Measurements from ENCODE around the gene ALOX12.
"Not testable (repeated sequence)": the region's sequence is repeated elsewhere in the genome, so short reads cannot be mapped to it uniquely, and the experiment has no call there.

The ALOX12 gene

DNA sequence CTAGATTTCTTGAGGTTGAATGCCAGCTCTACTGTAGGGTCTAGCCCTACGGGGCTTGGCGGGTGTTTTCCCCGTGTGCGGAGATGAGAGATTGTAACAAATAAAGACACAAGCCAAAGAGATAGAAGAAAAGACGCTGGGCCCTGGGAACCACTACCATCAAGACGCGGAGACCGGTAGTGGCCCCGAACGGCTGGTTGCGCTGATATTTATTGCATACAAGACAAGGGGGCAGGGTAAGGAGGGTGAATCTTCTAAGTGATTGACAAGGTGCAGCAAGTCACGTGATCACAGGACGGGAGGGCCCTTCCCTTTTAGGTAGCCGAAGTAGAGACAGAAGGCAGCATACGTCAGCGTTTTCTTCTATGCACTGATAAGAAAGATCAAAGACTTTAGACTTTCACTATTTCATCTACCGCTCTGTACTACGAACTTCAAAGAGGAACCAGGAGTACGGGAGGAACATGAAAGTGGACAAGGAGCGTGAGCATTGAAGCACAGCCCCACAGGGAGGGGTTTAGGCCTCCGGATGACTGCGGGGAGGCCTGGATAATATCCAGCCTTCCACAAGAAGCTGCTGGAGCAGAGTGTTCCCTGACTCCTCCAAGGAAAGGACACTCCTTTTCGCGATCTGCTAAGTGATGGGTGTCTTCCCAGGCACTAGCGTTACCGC is 51.0 kb downstream of the ALOX12 start:
- DNase-seq, result not testable (repeated sequence)

DNA sequence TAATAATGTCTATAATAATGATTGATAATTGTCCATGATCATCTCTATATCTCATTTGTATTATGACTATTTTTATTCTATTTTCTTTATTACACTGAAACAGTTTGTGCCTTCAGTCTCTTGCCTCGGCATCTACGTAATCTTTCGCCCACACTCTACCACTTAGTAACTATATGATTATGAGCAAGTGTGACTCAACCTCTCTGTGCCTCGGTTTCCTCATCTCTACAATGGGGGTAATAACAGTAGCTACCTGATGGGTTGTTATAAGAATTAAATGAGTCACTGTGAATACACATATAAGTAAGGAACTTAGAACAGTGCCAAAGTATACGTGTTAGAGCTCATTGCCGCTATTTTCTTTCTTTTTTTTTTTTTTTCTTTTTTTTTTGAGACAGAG is 51.7 kb downstream of the ALOX12 start:
- no peak for DNase-seq

DNA sequence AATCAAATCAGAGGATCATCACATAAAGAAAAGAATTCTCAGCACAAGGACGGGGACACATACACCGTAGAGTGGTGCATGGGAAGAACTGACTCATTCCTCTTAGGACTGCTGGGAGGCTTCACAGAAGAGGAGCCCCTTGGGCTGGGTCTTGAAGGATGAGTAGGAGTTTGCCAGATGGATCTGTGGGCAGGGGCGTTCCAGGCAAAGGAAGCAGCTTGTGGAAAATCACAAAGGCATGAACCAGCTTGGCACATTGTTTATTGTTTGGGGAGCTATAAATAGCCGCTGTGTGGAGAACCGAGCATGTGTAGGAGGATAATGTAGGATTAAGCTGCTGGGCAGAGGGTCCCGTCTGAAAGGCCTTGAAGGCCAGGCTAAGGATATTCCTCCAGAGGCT is 53.1 kb downstream of the ALOX12 start:
- DNase-seq, result no peak

DNA sequence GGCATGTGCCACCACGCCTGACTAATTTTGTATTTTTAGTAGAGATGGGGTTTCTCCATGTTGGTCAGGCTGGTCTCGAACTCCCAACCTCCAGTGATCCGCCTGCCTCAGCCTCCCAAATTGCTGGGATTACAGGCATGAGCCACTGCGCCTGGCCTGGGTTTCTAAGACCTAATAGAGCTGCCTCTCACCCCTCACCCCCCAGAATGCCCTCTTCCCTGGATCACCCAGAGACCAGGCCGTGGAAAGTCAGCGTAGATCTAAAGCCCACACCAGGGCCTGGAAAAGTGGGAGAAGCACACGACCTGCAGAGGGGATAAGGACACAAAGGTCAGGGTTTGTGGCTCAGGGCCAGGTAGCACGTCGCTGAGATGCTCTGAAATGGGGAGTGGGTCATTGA is 54.7 kb downstream of the ALOX12 start:
- DNase-seq, result not testable (repeated sequence)

DNA sequence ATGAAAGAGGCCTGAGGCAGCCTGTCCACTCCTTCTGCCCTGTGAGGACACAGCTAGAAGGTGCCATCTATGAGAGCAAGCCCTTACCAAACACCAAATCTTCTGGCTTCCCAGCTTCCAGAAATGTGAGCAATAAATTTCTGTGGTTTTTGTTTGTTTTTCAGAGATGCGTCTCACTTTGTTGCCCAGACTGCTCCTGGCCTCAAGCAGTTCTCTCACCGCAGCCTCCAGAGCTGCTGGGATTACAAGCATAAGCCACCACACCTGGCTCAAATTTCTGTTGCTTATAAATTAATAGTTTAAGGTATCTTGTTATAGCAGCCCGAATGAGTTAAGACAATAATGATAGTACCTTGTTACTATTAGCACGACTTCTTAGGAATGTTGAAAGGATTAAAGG is 60.5 kb downstream of the ALOX12 start:
- DNase-seq, result no peak

DNA sequence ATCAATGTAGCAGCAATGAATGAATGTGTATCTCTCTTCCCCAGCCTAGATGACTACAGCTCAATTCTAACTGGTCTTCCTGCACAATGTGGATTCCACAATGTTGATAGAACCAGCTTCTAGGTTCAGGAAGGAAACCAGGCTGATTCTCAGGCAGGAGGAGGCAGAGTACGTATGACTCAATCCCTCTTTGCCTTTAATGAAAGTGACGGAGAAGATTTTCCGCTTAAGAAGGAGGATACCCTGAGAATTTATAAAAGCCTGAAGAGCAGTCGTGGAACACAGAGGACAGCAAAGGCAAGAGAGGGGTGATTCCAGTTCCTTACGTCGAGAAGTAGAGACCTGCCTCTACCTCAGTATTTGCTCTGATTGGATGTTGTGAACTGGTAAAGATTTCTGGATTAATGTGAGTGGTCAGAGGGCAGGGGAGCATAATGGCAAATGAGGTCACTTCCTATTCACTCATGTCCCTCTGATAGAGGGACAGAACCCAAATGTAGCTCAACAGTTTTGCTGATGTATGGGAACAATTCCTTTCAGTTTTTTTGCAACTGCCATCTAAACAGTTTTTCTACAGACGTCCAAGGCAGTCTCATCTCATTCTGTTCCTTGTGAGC is 63.1 kb downstream of the ALOX12 start:
- DNase-seq, result no peak

Measured in NCI-H748 treated with DMSO at 0.1 percent for 48 hours (cell line).